Stimulated activated memory B cell treated with anti-CD40 and anti-IgM and Interleukin-4, amounts not matched to agents 10 μg/mL and 1 μg/mL and 100 μg/mL, for 72 hours (primary cell): ENCODE results near the gene SPATA17.

ENCODE experiments used
- ATAC-seq: fragments of 150-1000 bp; cut with Tn5 transposase; 2 replicates; pipeline ENCODE4 v1.10.0; 2021
- H3K27ac Mint-ChIP-seq: one replicate; pipeline ENCODE4 v1.8.0; 2022; ENCODE audit warnings: mild to moderate bottlenecking, mixed read lengths
- H3K27me3 Mint-ChIP-seq: one replicate; pipeline ENCODE4 v1.8.0; 2022; ENCODE audit warnings: mixed read lengths
- H3K36me3 Mint-ChIP-seq: one replicate; pipeline ENCODE4 v1.8.0; 2022; ENCODE audit warnings: mixed read lengths
- H3K4me1 Mint-ChIP-seq: one replicate; pipeline ENCODE4 v1.8.0; 2022; ENCODE audit warnings: mixed read lengths
- H3K4me3 Mint-ChIP-seq: one replicate; pipeline ENCODE4 v1.8.0; 2022; ENCODE audit warnings: mild to moderate bottlenecking, moderate library complexity, mixed read lengths
- H3K9me3 Mint-ChIP-seq: one replicate; pipeline ENCODE4 v1.8.0; 2022; ENCODE audit warnings: mixed read lengths

Gene SPATA17

DNA sequence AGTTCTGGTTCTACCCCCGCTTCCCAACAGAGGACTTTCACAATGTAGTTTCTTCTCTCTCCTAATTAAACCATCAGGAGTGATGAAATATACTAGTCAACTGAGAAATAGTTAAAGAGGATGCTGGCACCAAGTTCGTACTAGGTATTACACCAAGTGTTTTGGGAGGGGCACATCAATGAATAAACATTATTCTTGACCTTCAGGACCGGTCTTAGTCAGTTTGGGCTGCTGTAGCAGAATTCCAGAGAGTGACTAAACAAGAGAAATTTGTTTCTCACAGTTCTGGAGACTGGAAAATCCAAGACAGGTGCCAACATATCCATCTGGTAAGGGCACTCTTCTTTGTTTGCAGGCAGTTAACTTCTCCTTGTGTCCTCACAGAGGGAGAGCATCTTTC lies 103.8 kb downstream of the SPATA17 start:
- no peaks in the 10 kb centered on the region for H3K9me3 Mint-ChIP-seq
- no peak overlapping the region for H3K4me3 Mint-ChIP-seq
- no peak overlapping the region for H3K27ac Mint-ChIP-seq
- H3K27me3 Mint-ChIP-seq, result no peaks in the 10 kb centered on the region
- H3K4me1 Mint-ChIP-seq, result no peaks in the 10 kb centered on the region
- H3K36me3 Mint-ChIP-seq, result no peaks in the 10 kb centered on the region
- peak; percentile 6 for ATAC-seq

DNA sequence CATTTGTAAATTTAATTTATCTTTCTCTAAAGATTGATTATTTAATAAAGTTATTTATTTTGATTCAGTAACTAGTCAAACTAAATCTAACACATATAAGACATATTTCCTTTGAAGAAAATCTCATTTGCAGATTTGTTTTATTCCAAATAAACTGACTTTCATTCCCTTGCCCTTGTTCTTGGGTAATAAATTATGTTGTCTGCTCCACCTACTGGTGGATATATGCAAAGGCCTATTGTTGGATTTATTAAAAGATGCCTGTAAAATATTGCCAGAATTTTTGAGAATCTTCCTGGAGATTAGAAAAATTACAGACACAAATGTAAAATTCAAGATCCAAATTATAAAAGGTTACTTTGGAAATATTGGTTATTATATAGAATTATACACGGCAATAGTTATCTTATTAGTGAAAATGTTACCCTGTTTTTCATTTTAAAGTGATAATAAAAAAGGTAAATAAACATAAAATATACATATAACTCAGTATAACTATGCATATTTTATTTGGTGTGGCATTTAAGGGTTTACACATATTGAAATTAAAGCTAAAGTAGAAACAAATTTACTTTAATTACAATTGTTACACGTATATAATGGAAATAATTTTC lies 116.1 kb downstream of the SPATA17 start:
- no peaks in the 10 kb centered on the region for H3K27me3 Mint-ChIP-seq
- no peaks in the 10 kb centered on the region for H3K9me3 Mint-ChIP-seq
- H3K36me3 Mint-ChIP-seq, result no peaks in the 10 kb centered on the region
- no peaks in the 10 kb centered on the region for H3K4me1 Mint-ChIP-seq
- ATAC-seq, result no peak
- no peak overlapping the region for H3K4me3 Mint-ChIP-seq
- H3K27ac Mint-ChIP-seq, result no peak overlapping the region

DNA sequence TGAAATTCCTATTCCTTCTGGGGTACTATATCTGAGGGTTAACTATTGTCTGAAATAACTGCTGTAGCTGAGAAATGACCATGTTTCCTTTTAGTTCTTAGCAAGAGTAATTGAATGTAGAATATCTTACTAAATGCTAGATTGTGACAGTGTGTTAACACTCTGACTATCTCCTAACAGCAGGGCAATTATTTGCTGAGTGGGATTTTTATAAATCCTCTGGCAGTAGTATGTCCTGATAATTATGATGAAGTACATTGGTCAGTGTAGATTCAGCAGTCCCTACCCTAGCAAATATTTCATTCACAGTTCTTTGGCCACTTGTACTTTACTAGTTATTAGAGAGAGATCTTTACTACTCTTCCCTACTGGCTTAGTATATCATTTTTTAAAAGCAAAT lies 138.6 kb downstream of the SPATA17 start:
- H3K4me3 Mint-ChIP-seq, result no peak overlapping the region
- no peaks in the 10 kb centered on the region for H3K27me3 Mint-ChIP-seq
- H3K4me1 Mint-ChIP-seq, result no peaks in the 10 kb centered on the region
- H3K9me3 Mint-ChIP-seq, result no peaks in the 10 kb centered on the region
- ATAC-seq, result no peak
- H3K36me3 Mint-ChIP-seq, result no peaks in the 10 kb centered on the region
- H3K27ac Mint-ChIP-seq, result no peak overlapping the region

DNA sequence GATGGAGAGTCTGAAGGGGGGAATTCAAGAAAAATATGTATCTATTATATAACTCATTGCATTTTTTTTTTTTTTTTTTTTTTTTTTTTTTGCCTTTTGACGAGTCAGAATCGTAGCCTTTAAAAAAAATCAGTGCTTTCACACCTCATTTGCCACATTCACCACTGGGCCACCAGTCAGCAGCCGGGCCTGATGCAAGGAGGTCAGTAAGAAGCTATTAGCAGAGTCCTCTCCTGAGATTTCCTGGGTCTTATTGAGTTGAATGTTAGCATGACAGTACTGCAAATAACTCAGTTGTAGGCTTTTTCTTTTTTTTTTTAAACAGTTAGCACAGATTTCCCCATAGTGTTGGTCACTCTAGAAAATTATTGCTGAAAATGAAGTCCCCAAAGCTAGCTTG lies 139.8 kb downstream of the SPATA17 start:
- H3K9me3 Mint-ChIP-seq, result no peaks in the 10 kb centered on the region
- H3K4me3 Mint-ChIP-seq, result no peak overlapping the region
- no peaks in the 10 kb centered on the region for H3K4me1 Mint-ChIP-seq
- no peaks in the 10 kb centered on the region for H3K27me3 Mint-ChIP-seq
- no peak for ATAC-seq
- no peaks in the 10 kb centered on the region for H3K36me3 Mint-ChIP-seq
- H3K27ac Mint-ChIP-seq, result no peak overlapping the region

DNA sequence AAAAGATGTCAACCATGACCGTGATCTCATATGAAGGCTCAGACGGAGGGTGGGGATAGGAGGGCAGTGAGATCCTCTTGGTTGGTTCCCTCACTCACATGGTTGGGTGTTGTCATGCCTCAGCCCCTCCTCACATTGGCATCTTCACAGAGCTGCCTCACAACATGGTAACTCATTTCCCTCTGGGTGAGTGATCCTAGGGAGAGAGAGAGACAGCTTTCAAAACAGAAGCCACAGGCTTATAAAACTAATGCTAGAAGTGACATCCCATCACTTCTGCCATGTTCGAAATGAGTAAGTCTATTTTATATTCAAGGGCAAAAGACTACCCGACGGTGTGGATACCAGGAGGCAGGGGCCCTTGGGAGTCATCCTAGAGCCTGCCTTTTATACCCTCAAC lies 145.5 kb downstream of the SPATA17 start:
- no peaks in the 10 kb centered on the region for H3K4me1 Mint-ChIP-seq
- H3K27ac Mint-ChIP-seq, result no peak overlapping the region
- no peak overlapping the region for H3K4me3 Mint-ChIP-seq
- H3K27me3 Mint-ChIP-seq, result no peaks in the 10 kb centered on the region
- no peaks in the 10 kb centered on the region for H3K36me3 Mint-ChIP-seq
- ATAC-seq, result no peak
- peaks cover 3% of the 10 kb centered on the region for H3K9me3 Mint-ChIP-seq

DNA sequence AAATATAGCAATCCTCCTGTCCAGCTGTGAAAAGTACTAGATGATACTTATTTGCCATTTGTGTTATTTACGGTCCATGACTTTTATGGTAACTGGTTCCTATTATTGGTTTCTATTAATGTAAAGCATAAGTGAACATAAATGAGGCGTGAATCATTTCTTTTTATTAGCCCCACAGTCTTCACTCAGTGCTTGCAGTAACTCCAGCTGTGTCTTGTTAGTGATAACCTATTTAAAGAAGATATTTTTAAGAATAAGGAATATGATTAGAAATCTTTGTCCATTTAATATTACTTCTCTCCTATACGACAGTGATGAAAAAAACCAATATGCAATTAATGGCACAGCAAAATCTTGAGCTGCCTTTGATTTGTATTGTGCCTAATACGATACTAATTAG lies 149.9 kb downstream of the SPATA17 start:
- H3K27ac Mint-ChIP-seq, result no peak overlapping the region
- no peak for ATAC-seq
- peaks cover 7% of the 10 kb centered on the region for H3K9me3 Mint-ChIP-seq
- H3K27me3 Mint-ChIP-seq, result no peaks in the 10 kb centered on the region
- no peak overlapping the region for H3K4me3 Mint-ChIP-seq
- no peaks in the 10 kb centered on the region for H3K4me1 Mint-ChIP-seq
- no peaks in the 10 kb centered on the region for H3K36me3 Mint-ChIP-seq

DNA sequence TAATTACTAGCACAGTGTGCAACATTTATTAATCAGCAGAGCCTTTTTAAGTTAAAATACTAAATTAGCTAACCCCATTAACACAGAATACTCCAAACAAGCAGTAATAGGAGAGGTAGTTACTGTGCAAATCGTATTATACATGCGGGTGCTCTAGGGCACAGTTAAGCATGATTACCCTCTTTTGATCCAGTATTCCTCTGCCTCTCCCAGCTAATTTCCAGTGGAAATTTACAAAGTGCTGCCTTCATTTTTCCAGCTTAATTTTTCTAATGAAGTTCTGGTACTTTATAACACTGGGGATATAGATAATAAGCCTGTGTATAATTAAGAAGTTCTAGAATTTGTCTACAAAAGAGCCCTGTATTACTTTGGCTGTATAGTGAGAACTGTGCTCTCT lies 159.9 kb downstream of the SPATA17 start:
- no peak for ATAC-seq
- Mint-ChIP-seq H3K4me1 (no peaks in the 10 kb centered on the region), H3K9me3 (no peaks in the 10 kb centered on the region), H3K4me3 (no peak overlapping the region), H3K27ac (no peak overlapping the region), H3K36me3 (no peaks in the 10 kb centered on the region), H3K27me3 (no peaks in the 10 kb centered on the region)

DNA sequence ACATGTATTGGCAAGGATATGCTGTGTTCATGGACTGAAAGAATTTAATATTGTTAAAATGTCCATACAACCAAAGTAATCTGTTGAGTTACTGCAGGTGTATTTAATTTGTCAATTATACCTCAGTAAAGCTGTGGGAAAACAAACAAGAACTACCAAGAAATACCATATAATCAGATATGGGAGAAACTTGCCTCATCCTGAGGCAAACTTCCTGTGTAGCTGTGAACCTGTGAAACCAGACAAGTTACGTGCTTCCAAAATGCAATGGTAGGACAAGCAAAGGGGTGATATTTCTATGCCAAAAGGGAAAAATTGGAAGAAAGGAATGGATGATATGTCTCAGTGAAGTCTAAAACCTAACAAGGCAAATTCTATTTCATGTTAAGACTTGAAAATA lies 174.6 kb downstream of the SPATA17 start:
- no peaks in the 10 kb centered on the region for H3K4me1 Mint-ChIP-seq
- ATAC-seq, result no peak
- no peak overlapping the region for H3K27ac Mint-ChIP-seq
- H3K4me3 Mint-ChIP-seq, result no peak overlapping the region
- no peaks in the 10 kb centered on the region for H3K36me3 Mint-ChIP-seq
- peaks cover 3% of the 10 kb centered on the region for H3K9me3 Mint-ChIP-seq
- no peaks in the 10 kb centered on the region for H3K27me3 Mint-ChIP-seq

DNA sequence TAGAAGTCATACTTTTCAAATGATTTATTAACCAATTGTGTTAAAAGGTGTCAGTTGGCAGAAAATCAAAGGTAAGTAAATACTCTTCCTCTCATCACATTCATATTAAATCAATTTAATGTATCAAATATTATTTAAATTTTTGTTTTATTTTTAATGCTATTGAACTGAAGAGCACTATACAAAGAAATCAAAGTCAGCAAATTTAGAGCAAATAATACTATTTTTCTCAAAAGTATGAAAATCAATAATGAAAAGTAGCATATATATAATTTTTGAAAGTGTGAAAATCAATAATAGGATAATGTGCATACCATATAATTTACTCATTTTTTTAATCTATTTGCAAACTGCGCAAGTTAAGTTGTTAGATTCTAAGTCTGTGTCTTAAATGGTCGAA lies 181.0 kb downstream of the SPATA17 start:
- H3K9me3 Mint-ChIP-seq, result peaks cover 5% of the 10 kb centered on the region
- H3K27me3 Mint-ChIP-seq, result no peaks in the 10 kb centered on the region
- no peak overlapping the region for H3K4me3 Mint-ChIP-seq
- no peaks in the 10 kb centered on the region for H3K4me1 Mint-ChIP-seq
- no peak for ATAC-seq
- no peaks in the 10 kb centered on the region for H3K36me3 Mint-ChIP-seq
- H3K27ac Mint-ChIP-seq, result no peak overlapping the region

DNA sequence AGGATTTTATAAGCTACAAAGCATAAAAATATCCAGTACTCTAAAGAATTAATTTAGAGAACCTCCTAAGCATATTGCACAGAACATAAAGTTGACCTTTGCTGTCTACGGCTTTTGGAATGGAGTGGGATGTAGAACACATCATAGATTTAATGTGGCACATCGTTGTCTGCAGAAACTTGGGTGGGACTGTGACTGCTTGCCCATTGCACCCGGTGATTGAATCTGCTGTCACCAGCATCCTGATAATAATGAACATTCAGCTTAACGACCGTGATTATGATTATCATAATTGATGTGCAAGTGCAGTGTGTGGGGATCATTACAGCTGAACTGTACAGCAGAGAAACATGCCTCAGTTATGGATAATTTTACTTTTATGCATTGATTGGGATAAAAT lies 181.9 kb downstream of the SPATA17 start:
- ATAC-seq, result no peak
- Mint-ChIP-seq H3K36me3 (no peaks in the 10 kb centered on the region), H3K27ac (no peak overlapping the region), H3K27me3 (no peaks in the 10 kb centered on the region), H3K4me3 (no peak overlapping the region), H3K9me3 (peaks cover 10% of the 10 kb centered on the region), H3K4me1 (no peaks in the 10 kb centered on the region)

DNA sequence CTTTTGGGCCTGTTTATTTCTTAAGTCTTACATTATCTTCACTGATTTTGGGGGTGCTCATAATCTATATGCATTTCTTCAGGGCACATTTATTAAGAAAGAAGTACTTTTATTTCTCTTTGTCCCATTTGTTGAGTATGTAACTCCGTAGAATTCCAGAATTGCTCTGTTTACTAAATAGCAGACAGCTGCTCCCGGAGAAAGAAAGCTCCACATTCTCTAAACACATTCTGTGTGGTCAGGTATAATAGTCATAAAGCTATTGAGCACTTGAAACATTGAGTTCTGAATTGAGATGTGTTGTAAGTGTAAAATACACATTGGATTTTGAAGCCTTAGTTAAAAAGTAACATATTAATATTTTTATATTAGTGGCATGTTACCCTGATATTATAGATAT lies 206.5 kb downstream of the SPATA17 start:
- Mint-ChIP-seq H3K4me1 (no peaks in the 10 kb centered on the region), H3K9me3 (no peaks in the 10 kb centered on the region), H3K4me3 (no peak overlapping the region), H3K36me3 (no peaks in the 10 kb centered on the region), H3K27me3 (no peaks in the 10 kb centered on the region), H3K27ac (no peak overlapping the region)
- ATAC-seq, result no peak

DNA sequence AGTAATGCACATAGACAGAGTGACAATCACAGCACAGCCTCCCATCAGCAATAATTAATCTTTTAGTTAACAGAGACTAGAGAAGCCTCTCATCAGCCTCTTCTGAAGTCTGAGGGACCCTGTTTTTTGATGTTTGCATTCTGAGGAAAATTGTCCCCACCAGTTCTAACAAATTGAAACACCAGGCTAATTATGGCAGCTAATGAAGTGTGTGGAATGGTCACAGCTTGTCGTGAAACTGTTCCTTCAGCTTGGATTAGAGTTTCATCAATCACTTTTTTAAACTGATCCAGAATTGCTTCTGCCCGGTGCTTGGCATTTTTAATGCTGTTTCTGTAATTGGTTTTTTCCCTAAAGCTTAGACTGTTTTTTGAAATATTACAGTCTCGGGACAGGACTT lies 208.0 kb downstream of the SPATA17 start:
- Mint-ChIP-seq H3K4me1 (no peaks in the 10 kb centered on the region), H3K27me3 (no peaks in the 10 kb centered on the region), H3K27ac (no peak overlapping the region), H3K36me3 (no peaks in the 10 kb centered on the region), H3K9me3 (no peaks in the 10 kb centered on the region), H3K4me3 (no peak overlapping the region)
- ATAC-seq, result no peak

DNA sequence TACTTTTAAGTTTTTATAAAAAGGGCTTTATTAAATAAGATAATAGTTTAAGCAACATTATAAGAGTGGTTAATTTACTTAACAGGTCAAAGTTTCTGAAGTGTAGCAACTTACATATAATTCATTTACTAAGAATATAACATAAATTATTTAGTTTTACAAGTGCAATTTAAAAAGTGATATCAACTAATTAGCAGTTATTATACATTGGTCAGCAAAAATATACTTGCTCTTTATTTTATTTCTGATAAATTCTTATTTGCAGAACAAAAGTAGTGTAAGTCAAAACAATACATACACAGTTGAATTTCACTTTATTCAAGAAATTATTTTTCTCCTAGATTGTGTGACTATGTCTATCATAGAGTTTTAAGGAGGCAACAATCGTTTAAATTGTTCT lies 215.6 kb downstream of the SPATA17 start:
- Mint-ChIP-seq H3K4me1 (no peaks in the 10 kb centered on the region), H3K9me3 (no peaks in the 10 kb centered on the region), H3K27ac (no peak overlapping the region), H3K27me3 (no peaks in the 10 kb centered on the region), H3K36me3 (no peaks in the 10 kb centered on the region), H3K4me3 (no peak overlapping the region)
- ATAC-seq, result no peak

DNA sequence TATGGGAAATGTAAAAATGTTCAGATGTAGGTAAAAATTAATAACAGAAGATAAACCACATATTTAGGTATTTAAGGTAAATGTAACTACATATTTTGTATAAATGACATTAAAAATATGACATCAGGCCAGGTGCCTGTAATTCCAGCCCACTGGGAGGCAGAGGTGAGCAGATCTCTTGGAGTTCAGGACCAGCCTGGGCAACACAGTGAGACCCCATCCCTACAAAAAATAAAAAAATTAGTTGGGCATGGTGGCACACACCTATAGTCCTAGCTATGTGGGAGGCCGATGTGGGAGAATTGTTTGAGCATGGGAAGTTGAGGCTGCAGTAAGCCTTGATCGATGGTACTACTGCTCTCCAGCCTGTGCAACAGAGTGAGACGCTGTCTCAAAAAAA lies 216.5 kb downstream of the SPATA17 start:
- Mint-ChIP-seq H3K4me1 (no peaks in the 10 kb centered on the region), H3K9me3 (no peaks in the 10 kb centered on the region), H3K36me3 (no peaks in the 10 kb centered on the region), H3K4me3 (no peak overlapping the region), H3K27me3 (no peaks in the 10 kb centered on the region), H3K27ac (no peak overlapping the region)
- no peak for ATAC-seq

DNA sequence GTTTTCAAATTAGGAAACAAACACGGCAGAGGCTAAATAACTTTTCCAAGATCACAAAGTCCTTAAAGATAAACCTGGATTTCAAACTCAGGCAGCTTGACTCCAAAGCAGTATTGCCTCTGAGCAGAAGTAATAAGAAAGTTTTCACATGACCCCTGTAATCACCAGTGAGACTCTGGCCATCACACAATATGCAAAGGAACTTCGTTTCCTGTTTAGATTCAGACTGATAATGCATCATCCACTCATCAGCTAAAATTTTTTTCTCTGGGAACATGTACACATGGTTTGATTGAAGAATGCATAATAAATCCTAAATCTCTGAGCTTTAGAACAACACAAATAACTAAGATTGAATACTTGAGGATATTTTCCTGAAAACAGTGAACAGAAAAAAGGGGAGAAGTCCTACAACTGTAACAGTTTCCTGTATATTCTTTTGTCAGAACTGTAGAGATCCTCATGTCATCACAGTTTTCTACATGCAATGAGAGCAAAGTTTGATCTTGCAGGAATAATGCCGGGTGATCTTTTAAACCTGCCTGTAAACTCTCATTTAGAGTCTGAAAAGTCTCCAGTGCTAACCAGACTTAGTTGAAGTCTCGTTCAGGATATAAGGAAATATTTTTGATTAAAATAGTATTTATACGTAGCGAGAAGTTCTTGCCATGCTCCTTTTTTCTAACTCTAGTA lies 225.3 kb downstream of the SPATA17 start:
- H3K4me3 Mint-ChIP-seq, result no peak overlapping the region
- H3K27me3 Mint-ChIP-seq, result no peaks in the 10 kb centered on the region
- H3K9me3 Mint-ChIP-seq, result peaks cover 3% of the 10 kb centered on the region
- ATAC-seq, result no peak
- no peaks in the 10 kb centered on the region for H3K4me1 Mint-ChIP-seq
- no peak overlapping the region for H3K27ac Mint-ChIP-seq
- no peaks in the 10 kb centered on the region for H3K36me3 Mint-ChIP-seq

DNA sequence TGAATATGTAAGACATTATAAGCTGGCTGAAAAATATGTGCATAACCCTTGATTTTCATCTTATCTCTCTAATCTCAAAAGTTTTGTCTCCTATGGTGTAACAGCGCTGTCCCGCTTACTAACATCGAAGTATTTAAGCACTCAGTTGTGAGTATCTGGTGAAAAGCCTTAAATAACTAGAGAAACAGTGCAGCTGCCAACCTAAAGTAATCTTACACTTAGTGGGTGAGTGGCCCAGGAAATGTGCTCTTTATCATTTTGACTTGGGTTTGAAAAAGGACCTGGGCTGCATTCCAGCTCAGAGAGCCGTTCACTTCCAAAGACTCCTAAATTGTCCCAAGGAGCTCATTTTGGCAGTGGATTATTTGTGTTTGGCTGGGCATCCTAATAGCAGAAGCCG lies 225.9 kb downstream of the SPATA17 start:
- Mint-ChIP-seq H3K27ac (no peak overlapping the region), H3K4me3 (no peak overlapping the region), H3K9me3 (peaks cover 3% of the 10 kb centered on the region), H3K36me3 (no peaks in the 10 kb centered on the region), H3K27me3 (no peaks in the 10 kb centered on the region), H3K4me1 (no peaks in the 10 kb centered on the region)
- no peak for ATAC-seq
